Stimulated activated CD8-positive, alpha-beta memory T cell treated with anti-CD3 and anti-CD28 coated beads, Interleukin-7, amount 100 ng/mL, for 48 hours (primary cell): Measurements from ENCODE around the gene DNAAF3.
"Not testable (repeated sequence)": the region's sequence is repeated elsewhere in the genome, so short reads cannot be mapped to it uniquely, and the experiment has no call there.

ENCODE experiments used
- DNase-seq, 2 donors: peaks; one replicate each; pipeline ENCODE4 v3.0.0-alpha.2; 2020; ENCODE audit warnings: low read depth in 1 of 2; ENCODE audit errors: extremely low read depth in 1 of 2

The DNAAF3 gene

GRCh38 chr19:55166530-55167268 is at the start of gene DNAAF3:
DNAAF3 (minus strand) TSS chr19:55166613; CDS start chr19:55166413, 200 bp downstream.
- DNase-seq = peak in 1 of 2 donors; percentile 83

DNA sequence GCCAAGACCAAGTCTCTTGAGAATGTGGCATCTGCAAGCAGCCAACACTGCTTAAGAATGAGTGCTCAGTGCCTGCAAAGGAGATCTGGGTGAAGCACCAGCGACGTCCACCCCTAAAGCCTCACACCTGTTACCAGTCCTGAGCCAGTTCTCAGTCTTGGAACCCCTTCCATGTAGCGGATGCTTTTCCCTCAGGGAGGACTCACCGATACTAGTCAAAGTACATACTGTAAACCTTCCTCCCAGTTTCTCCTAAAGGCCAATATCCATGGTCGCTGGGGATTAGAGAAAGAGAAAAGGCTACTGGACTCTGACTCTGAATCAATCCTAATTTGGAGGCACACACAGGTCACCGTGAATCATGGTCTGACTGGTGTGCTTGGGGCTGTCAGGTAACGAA is 47.1 kb upstream of the DNAAF3 start:
- no peak for DNase-seq

DNA sequence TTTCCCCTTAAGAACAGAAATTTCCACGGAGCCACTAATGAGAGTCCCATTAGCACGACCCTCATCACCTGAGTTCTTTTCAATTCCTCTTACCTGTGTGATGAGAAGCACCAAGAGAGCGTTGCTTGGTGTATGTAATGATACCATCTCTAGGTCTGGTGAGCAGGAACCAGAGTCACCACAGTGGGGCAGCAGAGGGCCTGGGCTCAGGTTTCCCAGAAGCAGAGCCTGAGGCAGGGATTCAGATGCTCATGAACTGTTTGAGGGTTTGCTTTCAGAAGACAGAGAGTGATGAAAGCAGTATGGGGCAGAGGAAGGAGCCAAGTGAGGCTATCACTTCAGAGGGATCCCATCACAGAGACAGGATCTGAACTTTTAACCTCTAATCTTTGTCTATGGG is 46.0 kb upstream of the DNAAF3 start:
- peak; percentile 6 to 33 for DNase-seq

DNA sequence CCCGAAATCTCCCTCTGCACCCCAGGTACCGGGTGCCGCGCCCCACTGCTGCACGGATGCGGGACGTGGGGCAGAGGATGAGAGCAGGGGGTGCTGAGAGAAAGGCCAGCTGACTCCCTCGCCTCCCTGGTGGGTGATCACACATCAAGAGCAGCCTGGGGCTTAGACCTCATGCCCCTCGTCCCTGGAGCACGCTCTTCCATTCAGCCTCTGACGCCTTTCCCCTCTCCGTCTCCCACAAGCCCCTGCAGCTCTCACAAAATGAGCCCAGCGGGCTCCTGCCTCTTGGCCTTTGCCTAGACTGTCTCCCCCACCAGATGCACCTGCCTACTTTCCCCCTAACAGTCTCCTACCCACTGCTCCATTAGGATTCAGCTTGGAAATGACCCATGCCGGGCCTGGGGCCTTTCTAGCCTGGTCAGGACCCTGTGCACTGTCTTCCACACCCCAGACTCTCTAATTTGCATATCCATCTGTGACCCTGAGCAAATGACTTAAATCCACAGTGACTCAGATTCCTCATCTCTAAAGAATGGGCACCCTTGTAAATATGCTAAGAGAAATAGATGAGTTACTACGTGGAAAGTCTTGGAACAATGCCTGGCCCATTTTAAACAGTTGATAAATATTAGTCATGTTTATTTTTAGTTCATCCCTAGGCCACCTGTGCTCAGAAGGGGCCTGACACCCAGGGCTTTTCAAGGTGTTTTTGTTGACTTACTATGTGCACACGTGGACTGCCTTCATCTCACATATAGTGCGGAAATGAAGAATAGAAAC is 43.5 kb upstream of the DNAAF3 start:
- DNase-seq = no peak

- DNase-seq = no peak
Observed at GRCh38 chr19:55208880-55209692, 42.7 kb upstream of the DNAAF3 start, which contains the start of gene PTPRH. PTPRH (minus strand) TSS chr19:55209501; CDS start chr19:55209433, 68 bp downstream.

DNA sequence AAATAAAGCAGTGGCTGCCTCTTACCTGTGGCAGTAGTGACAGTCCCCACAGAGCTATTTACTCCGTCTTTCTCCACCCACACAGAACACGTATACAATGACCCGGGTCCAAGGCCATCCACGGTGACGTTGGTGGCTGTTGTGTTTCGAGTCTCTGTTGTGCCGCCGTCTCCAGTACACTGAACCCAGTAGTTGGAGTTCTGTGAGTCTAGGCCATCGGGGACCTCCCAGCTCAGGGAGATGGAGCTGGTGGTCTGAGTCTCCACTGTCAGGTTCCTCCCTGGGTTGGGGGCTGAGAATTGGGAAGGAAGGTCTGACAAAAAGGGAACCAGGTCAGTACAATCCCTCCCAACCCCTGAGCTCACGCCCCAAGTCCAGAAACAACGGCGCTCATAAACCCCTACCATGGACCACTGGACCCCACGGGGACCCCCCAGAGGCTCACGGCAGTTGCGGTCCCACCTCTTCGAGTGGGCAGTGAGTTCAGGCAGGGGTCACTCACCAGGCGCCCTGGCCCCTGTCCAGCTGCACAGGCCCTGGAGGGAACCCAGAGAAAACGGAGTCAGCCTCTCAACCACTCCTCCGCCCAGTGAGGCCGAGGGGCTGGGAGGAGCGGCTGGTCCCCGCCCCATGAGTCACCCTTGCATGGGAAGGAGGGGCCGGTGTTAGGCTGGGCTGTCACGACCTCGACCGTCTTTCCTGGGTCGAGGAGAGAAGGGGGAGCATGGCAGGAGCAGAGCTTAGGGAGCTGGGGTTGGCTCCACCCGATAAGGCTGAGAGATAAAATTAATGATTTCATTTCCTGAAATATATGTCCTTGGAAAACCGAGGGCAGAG is 40.5 kb upstream of the DNAAF3 start:
- DNase-seq = peak; percentile 37 to 39

DNA sequence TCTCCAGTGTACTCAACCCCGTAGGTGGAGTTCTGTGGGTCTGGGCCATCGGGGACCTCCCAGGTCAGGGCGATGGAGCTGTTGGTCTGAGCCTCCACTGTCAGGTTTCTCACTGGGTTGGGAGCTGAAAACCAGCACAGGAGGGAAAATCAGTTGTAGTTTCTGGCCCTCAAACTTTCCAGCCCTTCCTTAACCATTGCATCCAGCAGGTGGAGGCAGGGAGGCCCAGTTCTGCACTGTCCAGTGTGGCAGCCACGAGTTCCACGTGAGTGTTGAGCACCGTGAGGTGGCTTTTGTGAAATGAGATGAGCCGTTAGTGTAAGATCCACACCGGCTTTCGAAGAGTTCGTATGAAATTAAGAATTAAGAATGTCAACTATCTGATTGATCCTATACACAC is 35.8 kb upstream of the DNAAF3 start:
- DNase-seq = not testable (repeated sequence)

- no peak for DNase-seq
Observed at GRCh38 chr19:55199620-55200204, 33.3 kb upstream of the DNAAF3 start.

GRCh38 chr19:55198651-55199050 is 32.2 kb upstream of the DNAAF3 start:
- DNase-seq = no peak

DNA sequence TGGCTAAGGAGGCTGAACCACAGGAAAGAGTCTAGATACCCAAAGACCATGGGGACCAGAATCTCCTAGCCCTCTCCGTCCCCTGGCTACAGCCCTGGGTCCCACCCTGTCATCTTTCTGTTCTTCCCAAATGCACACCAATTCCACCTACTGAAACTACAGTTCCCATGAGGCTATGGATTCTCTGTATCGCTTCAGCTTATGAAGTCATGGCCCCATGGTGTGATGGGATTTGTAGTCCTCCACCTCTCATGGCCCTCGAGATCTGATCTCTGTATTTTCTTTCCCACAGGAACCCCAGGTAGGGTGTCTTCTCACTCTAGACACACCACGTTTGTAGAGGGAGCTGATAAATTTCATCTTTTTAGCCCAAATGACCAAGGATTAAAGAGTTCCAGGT is 31.1 kb upstream of the DNAAF3 start:
- DNase-seq = no peak

DNA sequence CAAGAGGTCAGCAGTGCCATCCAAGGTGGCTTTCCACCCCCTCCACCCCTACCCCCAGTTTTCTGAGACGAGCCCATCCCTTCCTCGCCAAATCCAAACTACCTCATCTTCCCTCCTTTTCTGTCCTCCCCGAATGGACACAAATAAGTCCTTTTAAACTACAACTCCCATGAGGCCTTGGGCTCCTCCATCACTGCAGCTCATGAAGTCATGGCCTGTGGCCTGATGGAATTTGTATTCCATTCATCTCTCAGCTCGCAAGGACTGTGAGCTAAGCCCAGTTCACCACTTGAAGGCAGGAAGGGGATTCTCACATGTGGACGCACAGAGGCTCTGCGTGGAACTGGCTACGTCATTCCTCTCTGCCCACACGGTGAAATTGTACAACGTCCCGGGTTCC is 30.4 kb upstream of the DNAAF3 start:
- DNase-seq = no peak

- no peak for DNase-seq
Observed at GRCh38 chr19:55193481-55193880, 27.1 kb upstream of the DNAAF3 start.

DNA sequence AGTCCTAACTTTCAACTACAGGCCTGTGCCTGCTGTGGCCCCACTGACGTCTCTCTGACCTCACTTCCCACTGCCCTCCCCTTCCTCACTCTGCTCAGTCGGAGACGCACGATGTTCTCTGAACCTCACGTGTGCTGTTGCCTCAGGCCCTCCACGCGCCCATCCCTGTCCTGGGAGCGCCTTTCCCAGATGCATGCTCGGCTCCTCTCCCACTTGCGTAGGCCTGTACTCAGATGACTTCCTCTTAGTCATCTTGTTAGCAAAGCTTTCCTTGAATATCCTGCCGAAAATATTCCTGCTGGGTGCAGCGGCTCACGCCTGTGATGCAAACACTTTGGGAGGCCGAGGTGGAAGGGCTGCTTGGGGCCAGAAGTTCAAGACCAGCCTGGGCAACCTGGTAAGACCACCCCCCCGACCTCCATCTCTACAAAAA is 23.0 kb upstream of the DNAAF3 start:
- DNase-seq = no peak

DNA sequence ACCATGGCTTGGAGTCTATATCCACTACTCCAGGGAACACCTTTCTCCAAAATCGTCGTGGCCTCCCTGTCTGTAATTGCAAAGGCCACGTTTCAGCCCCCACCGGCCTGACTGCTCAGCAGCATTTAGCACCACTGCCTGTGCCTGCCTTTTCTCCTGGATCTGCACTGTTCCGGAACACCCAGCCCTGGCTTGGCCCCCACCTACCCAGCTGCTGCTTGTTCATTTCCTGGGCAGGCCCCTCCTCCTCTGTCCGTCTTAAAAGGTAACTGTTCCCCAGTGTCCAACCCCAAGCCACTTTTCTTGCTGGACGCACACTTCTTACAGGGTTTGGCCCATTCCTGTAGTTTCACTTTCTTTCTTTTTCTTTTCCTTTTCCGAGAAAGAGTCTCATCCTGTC is 22.2 kb upstream of the DNAAF3 start:
- no peak for DNase-seq

GRCh38 chr19:55186080-55186479 is 19.7 kb upstream of the DNAAF3 start:
- DNase-seq = no peak

DNA sequence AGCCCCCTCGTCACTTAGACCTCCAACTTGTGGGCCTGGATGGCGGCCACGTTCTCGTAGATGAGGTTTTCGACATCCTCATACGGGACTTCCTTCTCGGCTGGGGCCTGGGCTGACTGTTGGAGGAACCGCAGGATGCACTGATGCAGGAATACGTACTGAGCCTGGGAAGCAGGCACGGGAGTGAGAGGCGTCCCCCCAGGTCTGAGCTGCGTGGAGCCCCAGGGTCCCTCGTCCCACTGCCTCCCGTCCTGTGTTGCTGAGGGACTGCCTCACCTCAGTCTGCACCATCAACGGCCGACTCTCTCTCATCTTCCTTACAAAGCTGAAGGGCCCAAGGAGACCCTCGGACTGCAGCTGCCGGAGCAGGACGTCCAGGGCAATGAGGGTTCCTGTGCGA is 15.3 kb upstream of the DNAAF3 start:
- DNase-seq = no peak

DNA sequence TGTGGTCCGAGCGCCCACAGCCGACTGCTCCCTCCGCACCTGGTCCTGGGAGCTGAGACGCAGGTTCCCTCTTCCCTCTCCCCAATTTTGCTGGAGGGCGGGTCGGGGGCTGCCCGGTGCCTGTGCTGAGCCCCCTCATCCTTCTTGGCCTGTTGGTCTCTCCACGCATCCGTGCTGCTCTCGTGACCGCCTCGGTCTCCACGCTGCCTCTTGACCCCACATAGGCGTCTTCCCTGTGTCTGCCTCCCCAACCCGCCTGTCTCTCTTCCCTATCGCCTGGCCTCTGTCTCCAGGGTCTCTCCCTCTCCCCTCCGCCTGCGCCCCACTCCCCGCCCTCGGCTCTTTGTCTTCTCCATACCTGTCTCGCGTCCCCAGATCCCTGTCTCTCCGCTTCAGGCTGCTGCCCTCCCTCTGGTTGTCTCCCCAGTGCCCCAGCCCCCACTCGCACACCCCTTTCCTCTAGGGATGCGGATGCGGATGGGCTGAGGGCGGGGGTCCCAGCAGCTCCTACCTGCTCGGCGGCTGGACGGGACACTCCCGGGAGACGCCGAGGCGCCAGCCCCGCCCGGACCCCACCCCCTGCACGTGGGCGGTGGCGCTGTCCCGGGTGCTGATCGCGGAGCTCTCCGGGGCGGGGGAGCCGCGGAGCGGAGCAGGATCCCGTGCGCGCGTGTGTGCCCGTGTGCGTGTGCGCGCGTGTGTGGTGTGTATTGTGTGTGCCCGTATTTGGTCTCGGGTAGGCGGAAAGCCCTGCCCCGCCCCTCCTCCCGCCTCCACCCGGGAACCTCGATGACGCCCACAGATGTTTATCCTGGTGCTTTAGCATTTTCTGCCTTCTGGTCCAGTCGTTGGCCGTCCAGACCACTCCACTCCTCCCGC is 13.4 kb upstream of the DNAAF3 start, which contains the start of gene SYT5:
Gene SYT5, minus strand, starts transcription at position 684 of the 879 bp plus-strand sequence. CDS start 1,248 bp downstream, outside the sequence.
- DNase-seq = no peak

DNA sequence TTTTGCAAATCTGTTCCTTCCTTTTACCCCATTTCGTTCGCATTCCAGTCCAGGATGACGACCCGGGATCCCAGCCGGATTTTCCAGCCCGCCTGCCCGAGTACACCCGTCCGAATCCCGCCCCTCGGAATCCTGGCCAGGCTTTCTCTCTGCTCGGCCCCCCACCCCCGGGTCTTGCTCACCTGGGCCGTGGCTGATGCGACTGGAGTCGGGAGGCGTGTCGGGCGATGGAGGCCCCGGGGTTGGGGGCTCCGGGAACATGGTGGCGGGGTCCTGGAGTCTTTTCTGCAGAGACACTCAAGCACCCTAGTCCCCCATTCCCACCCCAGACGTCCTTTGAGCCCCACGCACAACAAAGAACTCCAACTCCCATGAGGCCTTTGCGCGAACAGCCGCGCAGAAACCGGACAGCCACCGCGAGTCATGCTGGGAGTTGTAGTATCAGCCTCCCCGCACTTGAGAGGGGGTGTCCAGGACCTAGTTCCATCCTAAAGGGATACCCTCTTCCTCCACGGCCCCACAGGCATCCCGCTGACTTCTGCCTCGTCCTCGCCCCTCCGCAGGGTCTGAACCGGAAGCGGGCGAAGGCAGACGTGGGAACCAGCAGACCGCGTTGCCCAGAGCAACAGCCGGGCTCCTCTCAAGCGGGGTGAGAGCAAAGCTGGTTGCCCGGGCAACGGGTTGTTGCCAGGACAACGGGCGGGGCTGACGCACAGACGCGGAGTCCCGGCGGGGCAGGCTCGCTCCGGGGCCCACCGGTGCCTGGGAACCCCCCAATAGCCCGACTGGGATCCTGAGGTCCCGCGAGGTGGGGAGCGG is 12.6 kb upstream of the DNAAF3 start:
- DNase-seq = peak; percentile 86 to 90
